ENCODE data around the gene PHKA1.
A peak's percentile ranks its signal among the peaks of the same experiment; 100 is the strongest.
"Not testable (repeated sequence)": the region's sequence is repeated elsewhere in the genome, so short reads cannot be mapped to it uniquely, and the experiment has no call there.

The PHKA1 gene

GRCh38 chrX:72713599-72714477, at the start of gene PHKA1:
TSS of gene PHKA1 (minus strand) at chrX:72714306. CDS start at chrX:72713880, 426 bp downstream.
- peak; percentile 13 for DNase-seq (ENCODE audit: low read depth)

- DNase-seq (ENCODE audit: low read depth), result not testable (repeated sequence)
These were observed 46.3 kb upstream of the PHKA1 start for GRCh38 chrX:72760454-72760853.

GRCh38 chrX:72748545-72748944, 34.4 kb upstream of the PHKA1 start:
- DNase-seq (ENCODE audit: low read depth), result not testable (repeated sequence)

- not testable (repeated sequence) for DNase-seq (ENCODE audit: low read depth)
These were observed 31.4 kb upstream of the PHKA1 start for GRCh38 chrX:72745546-72745945.

GRCh38 chrX:72735561-72735960, 21.5 kb upstream of the PHKA1 start:
- no peak for DNase-seq (ENCODE audit: low read depth)

GRCh38 chrX:72733636-72734035, 19.5 kb upstream of the PHKA1 start:
- not testable (repeated sequence) for DNase-seq (ENCODE audit: low read depth)

GRCh38 chrX:72727846-72728245, 13.7 kb upstream of the PHKA1 start:
- no peak for DNase-seq (ENCODE audit: low read depth)

GRCh38 chrX:72716766-72717165, 2.7 kb upstream of the PHKA1 start:
- DNase-seq (ENCODE audit: low read depth), result no peak

GRCh38 chrX:72715546-72715945, 1.4 kb upstream of the PHKA1 start:
- no peak for DNase-seq (ENCODE audit: low read depth)

GRCh38 chrX:72714478-72714916, 391 bp upstream of the PHKA1 start:
- DNase-seq (ENCODE audit: low read depth), result peak; percentile 71

- no peak for DNase-seq (ENCODE audit: low read depth)
These were observed 976 bp downstream of the PHKA1 start for GRCh38 chrX:72713130-72713529.

- no peak for DNase-seq (ENCODE audit: low read depth)
These were observed 1.9 kb downstream of the PHKA1 start for GRCh38 chrX:72712094-72712755.

- DNase-seq (ENCODE audit: low read depth), result no peak
These were observed 8.3 kb downstream of the PHKA1 start for GRCh38 chrX:72705814-72706213.

- no peak for DNase-seq (ENCODE audit: low read depth)
These were observed 9.0 kb downstream of the PHKA1 start for GRCh38 chrX:72705111-72705510.

GRCh38 chrX:72694170-72694569, 19.9 kb downstream of the PHKA1 start:
- no peak for DNase-seq (ENCODE audit: low read depth)

- no peak for DNase-seq (ENCODE audit: low read depth)
These were observed 20.6 kb downstream of the PHKA1 start for GRCh38 chrX:72693477-72693876.

GRCh38 chrX:72687396-72687795, 26.7 kb downstream of the PHKA1 start:
- DNase-seq (ENCODE audit: low read depth), result no peak

- peak; percentile 1 for DNase-seq (ENCODE audit: low read depth)
These were observed 28.2 kb downstream of the PHKA1 start for GRCh38 chrX:72685810-72686456.

GRCh38 chrX:72685018-72685417, 29.1 kb downstream of the PHKA1 start:
- no peak for DNase-seq (ENCODE audit: low read depth)

- DNase-seq (ENCODE audit: low read depth), result no peak
These were observed 30.5 kb downstream of the PHKA1 start for GRCh38 chrX:72683631-72684030.

- no peak for DNase-seq (ENCODE audit: low read depth)
These were observed 37.6 kb downstream of the PHKA1 start for GRCh38 chrX:72676465-72676864.

GRCh38 chrX:72673951-72674350, 40.2 kb downstream of the PHKA1 start:
- DNase-seq (ENCODE audit: low read depth), result not testable (repeated sequence)

GRCh38 chrX:72669508-72669907, 44.6 kb downstream of the PHKA1 start:
- not testable (repeated sequence) for DNase-seq (ENCODE audit: low read depth)
